Stimulated activated CD4-positive, alpha-beta T cell treated with anti-CD3 and anti-CD28 coated beads, Interleukin-15, amount 100 ng/mL, for 48 hours (primary cell): ENCODE data around the gene ARID1A.

Experiments used
- DNase-seq, 2 donors: peaks; one replicate each; pipeline ENCODE4 v3.0.0-alpha.2; 2020; ENCODE audit warnings: low read depth in 2 of 2

ARID1A gene

DNA sequence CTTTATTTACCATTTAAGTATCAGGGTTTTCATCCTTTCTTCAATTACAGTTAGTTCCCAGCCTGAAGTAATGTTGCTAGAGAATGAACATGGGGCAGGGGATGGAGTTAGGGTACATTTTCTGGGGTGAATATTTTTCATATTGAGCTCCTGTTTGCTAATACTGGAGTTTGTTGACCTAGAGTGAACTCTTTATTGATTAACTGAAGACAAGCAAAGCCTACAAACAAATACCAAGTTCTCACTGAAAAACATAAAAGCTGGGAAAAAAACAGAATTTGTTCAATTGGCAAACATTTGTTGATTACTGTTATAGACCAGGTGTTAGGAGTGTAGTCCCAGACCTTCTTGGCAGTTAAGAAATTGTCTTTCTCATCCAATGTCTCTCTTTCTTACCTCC is 63.7 kb downstream of the ARID1A start:
- DNase-seq, result no peak

DNA sequence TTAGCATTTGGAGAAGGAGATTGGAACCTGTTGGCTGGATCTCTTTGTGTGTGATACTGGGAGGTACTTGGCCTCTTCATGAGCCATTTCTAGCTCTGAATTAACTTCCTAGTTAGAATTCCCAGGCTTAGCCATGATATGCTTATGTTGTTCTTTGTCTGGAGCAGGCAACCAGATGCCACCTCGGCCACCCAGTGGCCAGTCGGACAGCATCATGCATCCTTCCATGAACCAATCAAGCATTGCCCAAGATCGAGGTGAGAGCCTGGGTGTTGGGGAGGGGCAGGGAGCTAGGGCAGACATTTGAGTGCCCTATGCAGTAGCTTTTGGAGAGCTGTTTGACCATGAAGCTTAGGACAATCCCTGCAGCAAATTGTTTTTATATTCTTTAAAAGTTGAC is 65.4 kb downstream of the ARID1A start:
- DNase-seq, result no peak

DNA sequence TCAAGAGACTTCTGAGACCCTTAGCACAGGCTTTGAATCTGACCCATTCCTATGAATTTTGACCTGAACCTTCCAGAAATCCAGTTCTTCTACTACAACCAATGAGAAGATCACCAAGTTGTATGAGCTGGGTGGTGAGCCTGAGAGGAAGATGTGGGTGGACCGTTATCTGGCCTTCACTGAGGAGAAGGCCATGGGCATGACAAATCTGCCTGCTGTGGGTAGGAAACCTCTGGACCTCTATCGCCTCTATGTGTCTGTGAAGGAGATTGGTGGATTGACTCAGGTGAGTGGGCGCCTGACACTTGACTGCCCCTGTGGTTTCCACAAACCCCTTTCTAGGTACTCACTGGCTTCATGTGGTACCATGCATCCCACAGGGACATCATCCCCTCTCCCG is 71.9 kb downstream of the ARID1A start:
- no peak for DNase-seq

DNA sequence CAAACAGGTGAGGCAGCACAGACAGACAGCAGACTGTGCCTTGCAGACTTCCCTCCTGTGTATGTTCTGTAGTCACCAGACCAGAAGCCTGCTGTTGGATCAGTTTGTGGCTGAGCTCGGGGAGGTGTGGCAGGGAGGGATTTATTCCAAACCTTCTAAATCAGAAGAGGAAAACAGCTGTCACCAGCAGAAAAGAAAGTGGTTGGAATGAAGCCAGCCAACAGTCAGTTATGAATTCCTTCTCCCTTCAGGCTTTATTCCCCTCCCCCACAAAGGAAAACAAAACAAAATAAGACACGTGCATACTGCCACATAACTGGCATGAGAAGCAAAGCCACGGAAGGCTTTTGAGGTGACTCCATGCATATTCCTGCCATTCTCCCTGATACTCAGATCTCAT is 72.9 kb downstream of the ARID1A start:
- no peak for DNase-seq

DNA sequence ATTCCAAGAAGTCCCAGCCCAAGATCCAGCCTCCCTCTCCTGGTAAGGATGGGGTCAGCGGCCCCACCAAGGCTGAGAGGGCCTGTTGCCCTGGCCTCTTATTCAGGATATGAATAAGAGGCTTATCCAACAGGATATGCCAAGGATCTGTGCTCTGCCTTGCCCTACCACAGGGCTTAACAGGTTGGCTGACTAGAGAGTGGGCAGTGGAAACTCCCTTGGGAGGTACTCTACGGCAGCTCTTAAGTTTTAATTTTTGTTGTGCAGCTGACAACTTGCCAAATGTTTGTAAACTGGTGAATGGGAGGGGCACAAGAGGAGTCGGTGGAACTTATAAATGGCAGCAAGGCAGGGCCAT is 75.4 kb downstream of the ARID1A start:
- DNase-seq, result no peak

DNA sequence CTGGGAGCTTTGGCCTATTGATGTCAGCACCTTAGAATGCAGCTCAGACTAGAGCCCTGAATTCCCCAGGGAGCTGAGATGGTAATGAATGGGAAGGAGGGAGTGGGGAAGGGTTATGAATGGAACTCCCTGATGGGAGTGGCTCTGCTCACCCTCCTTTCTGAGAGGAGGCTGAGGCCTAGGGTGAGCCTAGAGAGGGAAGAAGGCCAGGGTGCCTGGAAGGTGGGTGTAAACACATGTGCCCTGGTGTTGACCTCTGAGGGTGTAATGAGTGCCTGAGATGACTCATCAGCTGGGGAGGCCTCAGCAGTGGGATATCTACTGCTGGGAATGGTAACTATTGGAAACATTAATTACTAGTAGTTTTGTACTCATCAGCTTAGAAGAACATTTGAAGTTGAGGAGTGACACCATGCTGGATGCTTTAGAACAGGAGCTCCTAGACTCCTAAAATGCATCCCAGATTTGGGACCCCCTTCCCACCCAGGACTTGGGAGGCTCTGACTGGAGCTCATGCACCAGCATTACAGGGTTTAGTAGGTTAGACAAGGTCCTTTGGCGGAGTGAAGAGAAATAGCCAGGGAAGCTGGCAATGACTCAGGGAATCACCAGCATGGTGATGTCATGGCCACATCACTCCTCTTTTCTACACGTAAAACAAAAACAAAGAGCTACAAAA is 76.0 kb downstream of the ARID1A start:
- no peak for DNase-seq

DNA sequence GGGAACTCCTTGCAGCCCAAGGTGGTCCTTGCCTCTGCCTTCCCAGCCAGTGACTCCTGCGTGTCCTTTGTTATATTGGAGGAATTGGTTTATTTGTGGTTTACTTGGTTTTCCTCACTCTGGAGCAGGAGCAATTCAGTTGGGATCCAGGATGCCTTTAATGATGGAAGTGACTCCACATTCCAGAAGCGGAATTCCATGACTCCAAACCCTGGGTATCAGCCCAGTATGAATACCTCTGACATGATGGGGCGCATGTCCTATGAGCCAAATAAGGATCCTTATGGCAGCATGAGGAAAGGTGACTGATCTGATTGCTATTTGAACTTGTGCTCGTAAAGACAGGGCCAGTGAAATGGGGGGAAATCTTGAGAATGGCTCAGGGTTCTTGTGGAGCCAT is 76.9 kb downstream of the ARID1A start:
- DNase-seq, result no peak

DNA sequence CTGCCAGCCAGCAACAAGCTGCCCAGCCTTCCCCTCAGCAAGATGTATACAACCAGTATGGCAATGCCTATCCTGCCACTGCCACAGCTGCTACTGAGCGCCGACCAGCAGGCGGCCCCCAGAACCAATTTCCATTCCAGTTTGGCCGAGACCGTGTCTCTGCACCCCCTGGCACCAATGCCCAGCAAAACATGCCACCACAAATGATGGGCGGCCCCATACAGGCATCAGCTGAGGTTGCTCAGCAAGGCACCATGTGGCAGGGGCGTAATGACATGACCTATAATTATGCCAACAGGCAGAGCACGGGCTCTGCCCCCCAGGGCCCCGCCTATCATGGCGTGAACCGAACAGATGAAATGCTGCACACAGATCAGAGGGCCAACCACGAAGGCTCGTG is 78.6 kb downstream of the ARID1A start:
- DNase-seq, result no peak

DNA sequence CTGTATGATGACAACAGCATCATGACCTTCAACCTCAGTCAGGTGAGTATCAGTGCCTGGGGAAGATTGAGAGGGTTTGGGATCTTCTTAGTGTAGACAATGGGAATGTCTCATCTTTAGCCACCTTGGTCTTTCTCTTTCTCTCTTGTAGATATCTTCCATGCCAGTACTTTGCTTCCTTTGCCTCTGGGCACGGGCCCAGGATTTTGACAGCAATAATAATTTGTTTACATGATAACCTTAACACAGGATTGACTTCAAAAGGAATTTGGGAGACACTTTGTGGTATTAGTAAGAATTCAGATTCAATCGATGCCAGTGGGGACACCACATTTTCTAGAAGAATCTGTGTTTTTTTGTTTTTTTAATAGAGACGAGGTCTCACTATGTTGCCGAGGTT is 79.9 kb downstream of the ARID1A start:
- DNase-seq, result no peak

DNA sequence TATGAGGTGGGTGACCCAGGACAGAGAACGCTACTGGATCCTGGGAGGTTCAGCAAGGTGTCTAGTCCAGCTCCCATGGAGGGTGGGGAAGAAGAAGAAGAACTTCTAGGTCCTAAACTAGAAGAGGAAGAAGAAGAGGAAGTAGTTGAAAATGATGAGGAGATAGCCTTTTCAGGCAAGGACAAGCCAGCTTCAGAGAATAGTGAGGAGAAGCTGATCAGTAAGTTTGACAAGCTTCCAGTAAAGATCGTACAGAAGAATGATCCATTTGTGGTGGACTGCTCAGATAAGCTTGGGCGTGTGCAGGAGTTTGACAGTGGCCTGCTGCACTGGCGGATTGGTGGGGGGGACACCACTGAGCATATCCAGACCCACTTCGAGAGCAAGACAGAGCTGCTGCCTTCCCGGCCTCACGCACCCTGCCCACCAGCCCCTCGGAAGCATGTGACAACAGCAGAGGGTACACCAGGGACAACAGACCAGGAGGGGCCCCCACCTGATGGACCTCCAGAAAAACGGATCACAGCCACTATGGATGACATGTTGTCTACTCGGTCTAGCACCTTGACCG is 83.4 kb downstream of the ARID1A start:
- DNase-seq, result no peak

DNA sequence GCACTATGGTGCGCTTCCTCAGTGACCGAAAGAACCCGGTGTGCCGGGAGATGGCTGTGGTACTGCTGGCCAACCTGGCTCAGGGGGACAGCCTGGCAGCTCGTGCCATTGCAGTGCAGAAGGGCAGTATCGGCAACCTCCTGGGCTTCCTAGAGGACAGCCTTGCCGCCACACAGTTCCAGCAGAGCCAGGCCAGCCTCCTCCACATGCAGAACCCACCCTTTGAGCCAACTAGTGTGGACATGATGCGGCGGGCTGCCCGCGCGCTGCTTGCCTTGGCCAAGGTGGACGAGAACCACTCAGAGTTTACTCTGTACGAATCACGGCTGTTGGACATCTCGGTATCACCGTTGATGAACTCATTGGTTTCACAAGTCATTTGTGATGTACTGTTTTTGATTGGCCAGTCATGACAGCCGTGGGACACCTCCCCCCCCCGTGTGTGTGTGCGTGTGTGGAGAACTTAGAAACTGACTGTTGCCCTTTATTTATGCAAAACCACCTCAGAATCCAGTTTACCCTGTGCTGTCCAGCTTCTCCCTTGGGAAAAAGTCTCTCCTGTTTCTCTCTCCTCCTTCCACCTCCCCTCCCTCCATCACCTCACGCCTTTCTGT is 84.6 kb downstream of the ARID1A start:
- DNase-seq, result no peak

DNA sequence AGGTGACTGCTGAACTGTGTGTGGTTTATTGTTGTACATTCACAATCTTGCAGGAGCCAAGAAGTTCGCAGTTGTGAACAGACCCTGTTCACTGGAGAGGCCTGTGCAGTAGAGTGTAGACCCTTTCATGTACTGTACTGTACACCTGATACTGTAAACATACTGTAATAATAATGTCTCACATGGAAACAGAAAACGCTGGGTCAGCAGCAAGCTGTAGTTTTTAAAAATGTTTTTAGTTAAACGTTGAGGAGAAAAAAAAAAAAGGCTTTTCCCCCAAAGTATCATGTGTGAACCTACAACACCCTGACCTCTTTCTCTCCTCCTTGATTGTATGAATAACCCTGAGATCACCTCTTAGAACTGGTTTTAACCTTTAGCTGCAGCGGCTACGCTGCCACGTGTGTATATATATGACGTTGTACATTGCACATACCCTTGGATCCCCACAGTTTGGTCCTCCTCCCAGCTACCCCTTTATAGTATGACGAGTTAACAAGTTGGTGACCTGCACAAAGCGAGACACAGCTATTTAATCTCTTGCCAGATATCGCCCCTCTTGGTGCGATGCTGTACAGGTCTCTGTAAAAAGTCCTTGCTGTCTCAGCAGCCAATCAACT is 85.5 kb downstream of the ARID1A start:
- no peak for DNase-seq

DNA sequence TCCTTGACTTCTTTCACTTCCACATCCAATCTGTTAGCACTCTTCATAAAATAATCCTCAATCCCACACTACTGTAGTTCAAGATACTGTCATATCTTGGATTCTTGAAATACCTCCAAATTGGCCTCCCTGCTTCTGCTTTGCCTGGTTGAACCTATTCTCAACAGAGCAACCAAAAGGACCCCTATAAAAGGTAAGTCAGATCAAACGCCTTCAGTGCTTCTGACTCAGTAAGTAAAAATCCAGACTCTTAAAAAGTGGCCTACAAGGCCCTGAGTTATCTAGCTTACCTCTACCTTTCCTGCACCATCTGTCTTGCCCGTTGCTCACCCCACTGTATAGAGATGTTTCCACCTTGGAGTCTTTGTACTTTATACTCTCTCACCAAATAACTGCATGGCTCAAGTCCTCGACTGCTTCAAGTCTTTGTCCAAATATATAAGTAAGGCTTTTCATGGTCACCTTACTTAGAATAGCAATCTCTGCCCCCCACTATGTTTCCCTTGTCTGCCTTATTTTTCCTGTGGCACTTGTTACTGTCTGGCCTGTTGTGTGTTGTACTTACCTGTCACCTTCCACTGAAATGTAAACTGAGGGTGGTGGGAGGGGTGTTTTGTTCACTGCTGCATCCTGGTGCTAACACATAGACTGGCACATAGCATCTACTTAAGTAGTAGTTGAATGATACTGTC is 86.9 kb downstream of the ARID1A start:
- no peak for DNase-seq

DNA sequence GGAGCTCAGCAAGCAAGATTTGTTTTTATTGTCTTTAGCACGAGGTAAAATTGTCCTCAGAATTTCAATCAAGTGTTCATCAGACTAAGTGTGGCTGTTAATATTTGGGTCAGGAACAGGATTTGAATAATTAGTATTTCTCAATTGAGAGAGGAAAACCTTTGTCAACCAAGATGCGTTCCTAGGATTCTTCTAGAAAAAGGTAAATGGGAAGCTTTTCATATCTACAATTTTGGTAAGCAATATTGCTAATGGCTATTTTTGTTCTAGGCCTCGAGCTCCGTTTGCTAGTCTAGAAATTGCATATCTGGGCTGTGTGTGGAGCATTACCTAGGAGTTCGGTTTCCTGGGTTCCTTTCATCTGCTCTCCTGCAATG is 87.8 kb downstream of the ARID1A start:
- no peak for DNase-seq

DNA sequence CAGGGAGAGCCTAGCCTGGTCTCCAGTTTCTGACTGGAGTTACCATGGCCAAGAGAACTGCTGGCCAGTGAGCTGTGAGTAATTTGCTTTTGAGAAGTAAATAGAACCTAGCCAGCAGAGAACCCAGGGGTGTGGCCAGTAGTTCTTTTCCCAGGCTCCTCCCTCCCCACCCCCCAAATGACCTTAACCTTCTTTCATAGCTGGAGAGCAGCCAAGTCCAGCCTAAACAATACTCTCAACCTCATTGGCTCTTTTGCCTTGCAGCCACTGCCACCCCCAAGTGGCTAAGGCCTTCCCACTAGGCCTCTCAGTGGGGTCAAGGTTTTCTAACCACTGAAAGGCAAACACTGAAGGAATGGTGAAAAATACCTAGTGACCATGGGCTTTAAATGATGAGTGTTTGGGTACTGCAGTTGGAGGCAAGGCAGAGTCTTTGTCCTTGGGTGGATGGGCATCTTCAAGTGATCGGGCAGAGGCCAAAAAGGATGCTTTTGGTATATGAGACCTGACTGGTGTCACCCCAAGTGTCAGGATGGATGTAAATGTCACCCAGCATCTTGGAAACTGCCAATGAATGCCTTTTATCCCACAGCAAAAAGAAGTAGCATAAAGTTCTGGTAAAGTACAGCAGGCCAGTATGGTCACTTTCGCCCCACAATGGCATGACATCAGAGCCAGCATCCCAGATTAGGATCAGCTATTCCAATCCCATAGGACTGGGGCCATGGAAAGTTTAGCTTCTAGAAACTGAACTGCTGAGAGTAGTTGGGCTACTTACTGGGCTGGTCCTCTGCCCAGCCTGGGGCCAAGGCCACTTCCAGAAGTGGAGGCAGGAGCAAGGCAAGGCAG is 88.4 kb downstream of the ARID1A start:
- DNase-seq, result no peak

DNA sequence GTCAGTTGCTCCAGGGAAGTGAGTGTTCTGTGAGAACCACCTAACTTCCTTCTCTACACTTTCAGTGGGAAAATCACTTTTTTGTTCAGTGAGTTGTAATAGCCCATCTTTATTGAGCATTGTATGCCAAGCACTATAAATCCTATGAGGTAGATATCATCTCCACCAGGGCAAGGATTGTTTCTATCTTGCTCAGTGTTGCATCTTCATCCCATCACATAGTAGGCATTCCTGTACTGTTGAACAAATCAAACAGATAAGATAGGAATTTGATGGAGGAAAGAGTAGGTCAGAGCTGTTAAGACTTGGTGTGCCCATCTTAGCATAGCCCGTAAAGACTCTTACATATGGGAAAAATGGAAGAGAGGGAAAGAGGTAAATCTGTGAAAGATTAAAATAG is 89.1 kb downstream of the ARID1A start:
- DNase-seq, result no peak

DNA sequence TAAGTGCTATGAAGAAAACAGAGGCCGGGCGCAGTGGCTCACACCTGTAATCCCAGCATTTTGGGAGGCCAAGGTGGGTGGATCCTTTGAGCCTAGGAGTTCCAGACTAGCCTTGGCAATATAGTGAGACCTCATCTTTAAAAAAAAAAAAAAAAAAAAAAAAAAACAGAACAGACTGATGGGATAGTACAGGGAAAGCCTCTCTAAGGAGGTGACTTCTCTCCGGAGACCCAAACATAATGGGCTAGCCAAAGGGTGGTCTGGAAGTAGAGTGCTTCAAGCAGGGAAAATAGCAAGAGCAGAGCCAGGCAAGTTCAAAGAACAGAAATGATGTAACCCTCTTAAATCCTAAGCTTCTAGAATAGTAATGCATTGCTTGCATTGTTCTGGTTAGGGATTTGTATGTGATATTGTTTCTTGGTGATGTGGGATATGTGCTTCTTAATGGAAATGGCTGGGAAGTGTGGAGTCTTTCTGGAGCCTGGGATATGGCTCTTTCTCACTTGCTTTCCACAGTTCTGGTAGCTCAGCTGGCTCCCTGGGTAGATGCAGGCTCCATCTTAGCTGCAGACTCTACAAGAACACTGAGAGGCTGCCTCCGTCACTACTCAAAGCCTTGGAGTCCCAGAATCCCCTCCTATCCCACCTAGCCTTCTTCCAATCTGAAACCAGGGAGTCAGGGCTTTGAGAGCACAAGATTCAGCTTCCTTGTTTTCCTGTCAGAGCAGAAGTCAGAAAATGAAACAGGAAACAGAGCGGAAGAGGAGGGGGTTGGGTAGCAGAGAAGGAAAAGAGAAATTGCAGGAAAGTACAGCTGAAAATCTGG is 90.0 kb downstream of the ARID1A start:
- DNase-seq, result no peak

DNA sequence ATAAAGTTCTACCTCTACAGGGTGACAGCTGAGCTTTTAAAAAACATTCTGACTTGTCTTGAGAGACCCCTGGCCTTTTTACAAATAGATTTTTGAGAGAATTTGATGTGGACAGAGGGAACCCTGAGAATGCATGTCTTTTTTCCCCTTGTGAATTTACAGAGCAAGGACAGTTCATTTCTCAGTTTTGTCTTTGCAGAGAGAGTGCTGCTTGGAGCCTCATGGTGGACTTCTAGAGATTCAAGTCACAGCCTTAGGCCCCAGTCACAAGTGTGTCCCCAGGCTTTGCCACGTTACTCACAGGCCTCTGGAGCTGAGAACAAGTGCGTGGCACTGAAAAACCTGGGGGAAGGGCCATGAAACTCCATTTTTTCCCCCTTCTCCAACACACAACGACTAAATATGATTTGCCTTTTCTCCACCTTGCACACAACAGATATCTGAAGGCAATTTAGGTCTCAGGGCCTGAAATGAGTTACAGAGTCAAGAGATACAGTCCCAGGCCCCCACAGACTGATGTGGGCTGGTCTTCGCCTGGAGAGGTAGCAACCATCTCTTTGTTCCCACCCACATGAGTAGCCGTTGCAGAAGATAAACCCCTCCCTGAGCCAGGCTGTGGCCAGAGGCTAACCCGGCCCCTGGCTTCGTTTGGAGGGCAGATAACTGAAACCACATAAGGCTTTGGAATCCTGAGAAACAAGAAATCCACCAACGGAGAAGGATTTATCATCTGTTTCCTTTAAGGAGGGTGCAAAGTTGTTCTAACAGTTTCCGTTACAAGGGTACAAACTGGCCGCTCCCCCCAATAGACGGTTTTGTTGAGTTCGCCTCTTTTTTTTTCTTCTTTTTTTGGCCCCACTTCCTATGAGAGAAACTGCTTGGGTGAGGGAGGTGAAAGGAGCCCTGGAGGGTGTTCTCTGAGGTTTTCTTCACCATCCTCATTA is 90.9 kb downstream of the ARID1A start:
- DNase-seq, result no peak

DNA sequence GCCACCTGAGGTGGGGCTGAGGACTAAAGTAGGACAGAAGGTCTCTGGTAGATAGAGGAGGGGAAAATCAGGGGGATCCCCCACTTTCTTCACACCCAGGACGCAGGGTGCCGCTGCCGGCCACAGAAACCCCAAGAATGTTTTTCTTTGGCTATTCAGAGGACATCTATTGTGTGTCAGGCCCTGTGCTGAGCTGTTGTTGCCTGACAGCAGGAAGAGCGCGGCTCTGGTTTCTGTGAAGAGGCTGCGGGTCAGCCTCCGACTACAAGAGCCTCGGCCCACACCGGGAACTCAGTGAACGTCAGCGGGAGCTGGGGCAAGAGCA is 91.5 kb downstream of the ARID1A start:
- peak; percentile 49 to 59 for DNase-seq
